Keratinocyte (primary cell): Measurements from ENCODE around the gene QRICH1. TPM values are rescaled to one million over a fixed set of nuclear protein-coding genes. Genes with fewer than 3 reads are reported as not detected.

Experiments
- DNase-seq: peaks from one replicate; pipeline ENCODE4 v3.0.0-alpha.2; 2011; ENCODE audit warnings: low read depth, missing footprints, low spot score
- FAIRE-seq: peaks from 2 replicates; lab custom pipeline; 2011; peaks lifted over from hg19 to GRCh38; lab: Jason Lieb, UNC
- H2AFZ ChIP-seq: 2 replicates; pipeline ENCODE4 v1.6.0; 2012; ENCODE audit warnings: low read length, control low read depth, inconsistent platforms; ENCODE audit not compliant: control insufficient read depth
- H3K27ac ChIP-seq: 2 replicates; pipeline ENCODE4 v1.5.1; 2011; ENCODE audit warnings: low read length; ENCODE audit not compliant: control insufficient read depth, insufficient read depth
- H3K27me3 ChIP-seq: 3 replicates; pipeline ENCODE4 v1.6.0; 2011; ENCODE audit warnings: low read length; ENCODE audit not compliant: control insufficient read depth, insufficient read depth; ENCODE audit errors: extremely low read depth
- H3K36me3 ChIP-seq, 2 experiments: 2 replicates in 1 of 2; 3 replicates in 1 of 2; pipeline ENCODE4 v1.5.1; 2011; ENCODE audit warnings: low read length in 2 of 2, mild to moderate bottlenecking in 1 of 2; ENCODE audit not compliant: control insufficient read depth in 2 of 2, insufficient read depth in 2 of 2; ENCODE audit errors: extremely low read depth in 1 of 2
- H3K4me1 ChIP-seq: 3 replicates; pipeline ENCODE4 v1.5.1; 2011; ENCODE audit warnings: low read length; ENCODE audit not compliant: control insufficient read depth, insufficient read depth; ENCODE audit errors: extremely low read depth
- H3K4me2 ChIP-seq: 3 replicates; pipeline ENCODE4 v1.6.0; 2011; ENCODE audit warnings: low read depth, low read length; ENCODE audit not compliant: control insufficient read depth, insufficient read depth; ENCODE audit errors: extremely low read depth
- H3K4me3 ChIP-seq, 3 experiments: fragments of 200-600 bp in 1 of 3; sonication (generic) in 1 of 3; 2 replicates in 2 of 3; 3 replicates in 1 of 3; pipeline ENCODE4 v1.5.1; 2011 to 2016; ENCODE audit warnings: low read length in 3 of 3, mild to moderate bottlenecking in 3 of 3, control low read depth in 2 of 3, inconsistent platforms in 1 of 3, low read depth in 1 of 3, mixed read lengths in 1 of 3, mixed run types in 1 of 3, moderate library complexity in 1 of 3; ENCODE audit not compliant: control insufficient read depth in 2 of 3, insufficient read depth in 2 of 3; ENCODE audit errors: extremely low read depth in 1 of 3
- H3K79me2 ChIP-seq: 2 replicates; pipeline ENCODE4 v1.6.0; 2012; ENCODE audit warnings: low read length; ENCODE audit not compliant: control insufficient read depth, insufficient read depth
- H3K9ac ChIP-seq: 3 replicates; pipeline ENCODE4 v1.6.0; 2011; ENCODE audit warnings: low read length; ENCODE audit not compliant: control insufficient read depth, insufficient read depth; ENCODE audit errors: extremely low read depth
- H3K9me1 ChIP-seq: 3 replicates; pipeline ENCODE4 v1.6.0; 2011; ENCODE audit warnings: low read length; ENCODE audit not compliant: control insufficient read depth, insufficient read depth; ENCODE audit errors: extremely low read depth
- H3K9me3 ChIP-seq: 2 replicates; pipeline ENCODE4 v1.5.1; 2012; ENCODE audit warnings: low read depth, low read length; ENCODE audit not compliant: control insufficient read depth
- H4K20me1 ChIP-seq: 3 replicates; pipeline ENCODE4 v1.6.0; 2011; ENCODE audit warnings: low read length; ENCODE audit not compliant: control insufficient read depth, insufficient read depth; ENCODE audit errors: extremely low read depth
- CTCF ChIP-seq, 3 experiments: IDR thresholded peaks in 1 of 3; conservative IDR thresholded peaks in 1 of 3; optimal IDR thresholded peaks in 1 of 3; 2 replicates in 2 of 3; 3 replicates in 1 of 3; pipeline versions ENCODE3 to v1.5.1; 2011; ENCODE audit warnings: low read length in 3 of 3, mild to moderate bottlenecking in 3 of 3, moderate library complexity in 2 of 3, control low read depth in 1 of 3, inconsistent platforms in 1 of 3; ENCODE audit not compliant: insufficient read depth in 2 of 3; ENCODE audit errors: extremely low read depth in 1 of 3
- EZH2 ChIP-seq: IDR thresholded peaks from one replicate; pipeline ENCODE4 v1.6.1; 2012; ENCODE audit warnings: inconsistent platforms, mild to moderate bottlenecking, low read length, moderate library complexity
- dilution Hi-C: fragments of 300-500 bp; cut with MboI; formaldehyde crosslinking; loops from one replicate; pipeline ENCODE4 v1.7.0; 2020; ENCODE audit warnings: low sequenced_read_pairs; ENCODE audit not compliant: extremely low pct_ligation_motif_present
- polyA plus RNA-seq, 5 experiments: library from polyadenylated mRNA; depleted of rRNA in 3 of 5; stranded (reverse) in 3 of 5; stranded (forward) in 1 of 5; unstranded in 1 of 5; fragments of >200 nt; gene quantifications; 1 replicate in 1 of 5; 2 replicates in 3 of 5; 3 replicates in 1 of 5; pipeline versions ENCODE4 v1.2.1 to v1.2.3, GENCODE V29; 2011 to 2012; ENCODE audit warnings: missing spikeins in 2 of 5, low read depth in 1 of 5, low replicate concordance in 1 of 5

The QRICH1 gene
- polyA plus RNA-seq, 1 donor (not counting 4 experiments of a cell fraction or from before 2014, with no cell fraction given), result 60.4 TPM

GRCh38 chr3:48985831-48986376, 108.0 kb downstream of the QRICH1 start:
- dilution Hi-C loops, result no loop called here
- no peaks in the 10 kb centered on the region for H3K9me3 ChIP-seq
- no peak for TF ChIP-seq EZH2
- no peak for TF ChIP-seq CTCF (optimal IDR thresholded peaks at IDR 0.05 in 1 of 3, IDR thresholded peaks at IDR 0.05 in 1 of 3, conservative IDR thresholded peaks at IDR 0.05 in 1 of 3; ENCODE audit: extremely low read depth in 1 of 3, insufficient read depth in 2 of 3, low read length in 3 of 3)
- H3K27ac ChIP-seq, result no peak overlapping the region
- no peaks in the 10 kb centered on the region for H3K27me3 ChIP-seq
- no peak overlapping the region for H3K9ac ChIP-seq
- FAIRE-seq (no peak), DNase-seq (no peak)
- H3K4me1 ChIP-seq, result peaks cover 12% of the 10 kb centered on the region
- no peak overlapping the region for H3K4me2 ChIP-seq
- no peak overlapping the region for H3K4me3 ChIP-seq
- peaks cover 25 to 32% of the 10 kb centered on the region in 2 experiments for H3K36me3 ChIP-seq
- H3K79me2 ChIP-seq, result no peaks in the 10 kb centered on the region
- no peaks in the 10 kb centered on the region for H4K20me1 ChIP-seq
- no peaks in the 10 kb centered on the region for H3K9me1 ChIP-seq
- no peak overlapping the region for H2AFZ ChIP-seq

- Histone ChIP-seq H2AFZ (no peak overlapping the region), H3K27me3 (no peaks in the 10 kb centered on the region), H3K9ac (no peak overlapping the region), H4K20me1 (no peaks in the 10 kb centered on the region), H3K9me3 (no peaks in the 10 kb centered on the region), H3K9me1 (no peaks in the 10 kb centered on the region), H3K36me3 (peaks cover 33 to 42% of the 10 kb centered on the region in 2 experiments), H3K27ac (no peak overlapping the region), H3K4me1 (peaks cover 7% of the 10 kb centered on the region), H3K79me2 (no peaks in the 10 kb centered on the region), H3K4me3 (no peak overlapping the region), H3K4me2 (no peak overlapping the region)
- dilution Hi-C loops, result no loop called here
- FAIRE-seq (no peak), DNase-seq (no peak)
- TF ChIP-seq EZH2, result no peak
- no peak for TF ChIP-seq CTCF (optimal IDR thresholded peaks at IDR 0.05 in 1 of 3, IDR thresholded peaks at IDR 0.05 in 1 of 3, conservative IDR thresholded peaks at IDR 0.05 in 1 of 3; ENCODE audit: extremely low read depth in 1 of 3, insufficient read depth in 2 of 3, low read length in 3 of 3)
These were observed 109.2 kb downstream of the QRICH1 start for GRCh38 chr3:48984663-48985062.
